Gastroesophageal sphincter (tissue), 4 donors: ENCODE data around the gene OR4D9. TPM values are rescaled to one million over a fixed set of nuclear protein-coding genes. Genes with fewer than 3 reads are reported as not detected.
"Not testable (repeated sequence)": the region's sequence is repeated elsewhere in the genome, so short reads cannot be mapped to it uniquely, and the experiment has no call there.

ENCODE experiments used
- ATAC-seq: fragments of 150-250 bp; one replicate; pipeline ENCODE4 v1.9.1; 2016; ENCODE audit warnings: mild to moderate bottlenecking, moderate library complexity
- H3K27ac ChIP-seq, 4 donors: fragments of 200-600 bp; sonication (generic) in 3 of 4; 1 replicate in 3 of 4; 2 replicates in 1 of 4; pipeline ENCODE4 v1.5.1; 2016 to 2019
- H3K27me3 ChIP-seq: fragments of 200-600 bp; sonication (generic); one replicate; pipeline ENCODE4 v1.5.1; 2019
- H3K36me3 ChIP-seq, 2 donors: fragments of 200-600 bp; sonication (generic); one replicate each; pipeline ENCODE4 v1.5.1; 2019; ENCODE audit warnings: control low read depth in 1 of 2
- H3K4me1 ChIP-seq, 3 donors: fragments of 200-600 bp; sonication (generic); 1 replicate in 2 of 3; 2 replicates in 1 of 3; pipeline ENCODE4 v1.5.1; 2016 to 2019; ENCODE audit warnings: control low read depth in 2 of 3
- H3K4me3 ChIP-seq, 2 donors: fragments of 200-600 bp; sonication (generic); one replicate each; pipeline ENCODE4 v1.5.1; 2019; ENCODE audit warnings: mild to moderate bottlenecking in 1 of 2, moderate library complexity in 1 of 2
- H3K9me3 ChIP-seq, 3 donors: fragments of 200-600 bp; sonication (generic); one replicate each; pipeline ENCODE4 v1.5.1; 2017 to 2019; ENCODE audit warnings: control low read depth in 2 of 3
- EP300 ChIP-seq: sonication (generic); formaldehyde crosslinking; IDR thresholded peaks from one replicate; pipeline ENCODE4 v1.6.1; 2017; ENCODE audit warnings: antibody characterized with exemption, mild to moderate bottlenecking
- POLR2A ChIP-seq, 2 donors: fragments of 450-650 bp; IDR thresholded peaks; one replicate each; pipeline ENCODE4 v1.6.1; 2017; ENCODE audit warnings: antibody characterized with exemption in 2 of 2, mild to moderate bottlenecking in 2 of 2, moderate library complexity in 1 of 2
- POLR2AphosphoS5 ChIP-seq: sonication (generic); formaldehyde crosslinking; IDR thresholded peaks from one replicate; pipeline ENCODE4 v1.6.1; 2017; ENCODE audit warnings: antibody characterized with exemption
- WGBS, 2 donors: methylation state at CpG; one replicate each; pipeline ENCODE4 v1.1.5; 2018; ENCODE audit warnings: low coverage in 1 of 2; 5-methylcytosine and 5-hydroxymethylcytosine counted together
- total RNA-seq, 4 donors: library from RNA; depleted of rRNA; stranded (reverse); fragments of >200 nt; gene quantifications; one replicate each; pipeline ENCODE4 v1.1.0, GENCODE V29; 2016
- TF ChIP-seq, protein P1 (sequence below), 4 experiments: fragments of 200-600 bp in 2 of 4; fragments of 450-650 bp in 2 of 4; sonication (generic) in 1 of 4; IDR thresholded peaks; one replicate each; pipeline ENCODE4 v1.5.1; 2017 to 2019; ENCODE audit warnings: antibody characterized with exemption in 4 of 4, mild to moderate bottlenecking in 2 of 4, moderate library complexity in 2 of 4

OR4D9 gene
- total RNA-seq, 4 donors from 2014 or later: not detected

DNA sequence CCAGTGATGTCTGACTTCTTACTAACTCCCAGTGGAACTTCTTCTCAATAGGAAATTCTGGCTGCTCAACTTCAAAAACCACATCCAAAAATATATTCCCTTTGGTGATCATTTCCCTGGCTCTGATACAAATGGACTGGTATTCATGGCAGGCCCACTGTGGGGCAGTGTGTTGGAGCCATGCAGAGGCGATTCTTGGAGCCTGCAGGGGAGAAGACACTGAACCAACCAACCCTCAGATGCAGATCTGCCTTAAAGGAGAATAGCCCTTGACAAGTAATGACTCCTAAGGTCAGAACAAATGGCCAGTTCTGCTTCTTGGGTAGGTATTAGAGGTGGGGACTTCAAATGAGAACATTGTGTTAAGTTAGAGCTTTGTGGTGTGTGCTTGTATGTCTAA lies 12.2 kb downstream of the OR4D9 start:
- Histone ChIP-seq H3K4me1 (no peaks in the 10 kb centered on the region), H3K27ac (no peak overlapping the region), H3K27me3 (peaks cover 11% of the 10 kb centered on the region), H3K9me3 (no peaks in the 10 kb centered on the region), H3K4me3 (no peak overlapping the region), H3K36me3 (no peaks in the 10 kb centered on the region)
- 0% methylated on average over 1 of the region's 1 CpG for WGBS, 2 donors
- ATAC-seq: no peak
- TF ChIP-seq EP300 (no peak), POLR2AphosphoS5 (no peak), POLR2A (IDR thresholded peaks at IDR 0.05) (no peak)
- TF ChIP-seq, protein P1, sequence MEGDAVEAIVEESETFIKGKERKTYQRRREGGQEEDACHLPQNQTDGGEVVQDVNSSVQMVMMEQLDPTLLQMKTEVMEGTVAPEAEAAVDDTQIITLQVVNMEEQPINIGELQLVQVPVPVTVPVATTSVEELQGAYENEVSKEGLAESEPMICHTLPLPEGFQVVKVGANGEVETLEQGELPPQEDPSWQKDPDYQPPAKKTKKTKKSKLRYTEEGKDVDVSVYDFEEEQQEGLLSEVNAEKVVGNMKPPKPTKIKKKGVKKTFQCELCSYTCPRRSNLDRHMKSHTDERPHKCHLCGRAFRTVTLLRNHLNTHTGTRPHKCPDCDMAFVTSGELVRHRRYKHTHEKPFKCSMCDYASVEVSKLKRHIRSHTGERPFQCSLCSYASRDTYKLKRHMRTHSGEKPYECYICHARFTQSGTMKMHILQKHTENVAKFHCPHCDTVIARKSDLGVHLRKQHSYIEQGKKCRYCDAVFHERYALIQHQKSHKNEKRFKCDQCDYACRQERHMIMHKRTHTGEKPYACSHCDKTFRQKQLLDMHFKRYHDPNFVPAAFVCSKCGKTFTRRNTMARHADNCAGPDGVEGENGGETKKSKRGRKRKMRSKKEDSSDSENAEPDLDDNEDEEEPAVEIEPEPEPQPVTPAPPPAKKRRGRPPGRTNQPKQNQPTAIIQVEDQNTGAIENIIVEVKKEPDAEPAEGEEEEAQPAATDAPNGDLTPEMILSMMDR (IDR thresholded peaks at IDR 0.05): no peak

DNA sequence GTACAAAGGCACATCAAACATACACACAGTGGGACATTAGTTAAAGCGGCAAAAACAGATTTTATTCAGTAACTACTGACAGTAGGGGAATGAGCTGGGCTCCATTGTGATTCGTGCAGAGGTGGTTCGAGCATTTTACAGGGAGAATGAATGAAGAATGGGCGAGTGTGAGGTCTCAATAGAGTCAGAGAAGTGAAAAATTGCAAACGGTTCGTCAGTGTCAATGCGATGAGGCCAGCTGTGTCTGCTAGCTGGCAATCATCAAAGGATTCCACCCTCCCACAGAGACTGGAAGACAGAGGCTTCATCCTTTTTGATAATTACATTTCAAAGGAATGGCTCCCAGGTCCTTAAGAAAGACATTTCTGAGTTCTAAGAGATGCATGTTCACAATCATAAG lies 17.4 kb downstream of the OR4D9 start:
- Histone ChIP-seq H3K4me1 (no peaks in the 10 kb centered on the region), H3K4me3 (no peak overlapping the region), H3K36me3 (no peaks in the 10 kb centered on the region), H3K27ac (no peak overlapping the region), H3K27me3 (peaks cover 11% of the 10 kb centered on the region), H3K9me3 (no peaks in the 10 kb centered on the region)
- WGBS, 2 donors: 33% methylated on average over 7 of the region's 7 CpGs; no CpG with 5 or more reads in 1 of the 2 donors
- ATAC-seq: no peak
- TF ChIP-seq, protein P1 (IDR thresholded peaks at IDR 0.05): no peak
- TF ChIP-seq EP300 (no peak), POLR2AphosphoS5 (no peak), POLR2A (IDR thresholded peaks at IDR 0.05) (no peak)

DNA sequence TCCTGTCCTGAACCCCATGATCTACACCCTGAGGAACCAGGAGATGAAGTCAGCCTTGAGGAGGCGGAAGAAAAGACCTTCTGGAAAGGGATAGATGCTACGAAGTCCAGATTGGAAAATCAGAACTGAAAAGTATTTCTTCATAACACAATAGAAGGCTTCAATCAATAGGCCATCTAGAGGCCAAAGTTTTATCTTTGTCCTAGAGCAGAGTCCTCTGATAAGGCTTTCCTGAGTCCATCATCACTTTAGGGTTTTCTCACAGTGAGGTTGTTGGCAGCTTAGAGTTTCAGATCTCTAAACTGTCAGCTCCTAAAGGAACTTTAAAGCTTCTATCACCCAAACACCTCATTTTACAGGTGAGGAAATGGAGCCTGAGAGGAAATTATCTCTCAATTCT lies 21.3 kb downstream of the OR4D9 start:
- Histone ChIP-seq H3K9me3 (no peaks in the 10 kb centered on the region), H3K4me1 (peaks cover 0 to 9% (median 0%) of the 10 kb centered on the region in 3 donors), H3K27ac (no peak overlapping the region), H3K4me3 (no peak overlapping the region), H3K27me3 (no peaks in the 10 kb centered on the region), H3K36me3 (no peaks in the 10 kb centered on the region)
- WGBS, 2 donors: 33% methylated on average over 1 of the region's 2 CpGs; no CpG with 5 or more reads in 1 of the 2 donors
- TF ChIP-seq POLR2AphosphoS5 (no peak), EP300 (no peak), POLR2A (IDR thresholded peaks at IDR 0.05) (no peak)
- TF ChIP-seq, protein P1 (IDR thresholded peaks at IDR 0.05): no peak
- no peak for ATAC-seq

DNA sequence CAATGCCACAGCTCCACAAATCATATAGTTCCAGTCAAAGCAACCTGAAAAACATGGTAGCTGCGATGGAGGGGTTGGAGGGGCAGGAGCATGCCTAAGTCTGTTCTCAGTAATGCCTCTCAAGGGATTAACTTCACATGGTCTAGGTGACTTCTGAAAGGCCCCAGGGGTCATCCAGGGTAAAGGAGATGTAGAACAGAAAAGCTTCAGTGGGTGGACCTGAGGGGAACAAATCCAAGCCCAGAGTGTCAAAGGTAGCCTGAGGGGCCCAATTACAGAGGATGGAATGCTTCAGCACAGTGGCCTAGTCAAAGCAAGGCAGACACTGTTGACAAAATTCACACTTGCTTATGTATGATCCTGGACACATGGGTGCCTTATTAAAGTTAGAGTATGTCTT lies 23.3 kb downstream of the OR4D9 start:
- Histone ChIP-seq H3K9me3 (no peaks in the 10 kb centered on the region), H3K36me3 (no peaks in the 10 kb centered on the region), H3K4me1 (peaks cover 0 to 16% (median 0%) of the 10 kb centered on the region in 3 donors), H3K27me3 (no peaks in the 10 kb centered on the region), H3K27ac (no peak overlapping the region), H3K4me3 (no peak overlapping the region)
- WGBS, 2 donors: 100% methylated on average over 1 of the region's 1 CpG; no CpG with 5 or more reads in 1 of the 2 donors
- ATAC-seq: no peak
- no peak for TF ChIP-seq EP300
- TF ChIP-seq, protein P1 (IDR thresholded peaks at IDR 0.05): no peak
- no peak for TF ChIP-seq POLR2A (IDR thresholded peaks at IDR 0.05)
- no peak for TF ChIP-seq POLR2AphosphoS5

DNA sequence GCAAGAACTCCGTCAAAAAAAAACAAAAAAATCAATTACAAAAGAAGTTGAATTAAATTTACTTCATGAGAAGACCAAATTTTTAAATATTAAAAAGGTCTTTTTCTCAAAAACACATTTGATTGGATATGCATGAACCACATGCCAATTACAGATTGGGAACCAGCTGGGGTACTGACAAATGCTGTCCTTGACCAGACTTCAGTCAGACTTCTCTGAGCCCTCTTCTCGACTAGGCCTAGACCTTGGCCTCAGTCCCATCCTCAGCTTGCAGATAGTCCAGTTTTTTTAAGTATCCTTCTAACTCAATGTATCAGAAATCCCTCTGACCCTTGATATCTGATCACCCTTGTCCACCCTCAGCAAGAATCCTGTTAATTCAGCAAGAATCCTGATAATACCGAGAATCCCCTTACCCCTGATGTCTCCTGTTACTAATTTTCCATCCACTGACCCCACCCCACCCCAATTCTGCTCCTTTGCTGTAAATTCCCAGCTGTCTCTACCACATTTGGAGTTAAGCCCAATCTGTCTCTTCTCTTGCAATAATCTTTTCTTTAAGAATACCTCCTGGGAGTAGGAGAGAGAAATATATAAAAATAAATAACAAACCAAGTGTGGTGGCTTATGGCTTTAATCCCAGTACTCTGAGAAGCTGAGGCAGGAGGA lies 30.9 kb downstream of the OR4D9 start:
- TF ChIP-seq, protein P1 (IDR thresholded peaks at IDR 0.05): no peak
- TF ChIP-seq POLR2AphosphoS5: no peak
- TF ChIP-seq EP300: no peak
- no peak for TF ChIP-seq POLR2A (IDR thresholded peaks at IDR 0.05)
- H3K36me3 ChIP-seq: no peaks in the 10 kb centered on the region
- H3K4me1 ChIP-seq: peaks cover 0 to 8% (median 0%) of the 10 kb centered on the region in 3 donors
- H3K4me3 ChIP-seq: no peak overlapping the region
- no peaks in the 10 kb centered on the region for H3K9me3 ChIP-seq
- ATAC-seq: no peak
- no peaks in the 10 kb centered on the region for H3K27me3 ChIP-seq
- no peak overlapping the region for H3K27ac ChIP-seq
- 63 to 74% methylated on average over 3 of the region's 3 CpGs for WGBS, 2 donors

DNA sequence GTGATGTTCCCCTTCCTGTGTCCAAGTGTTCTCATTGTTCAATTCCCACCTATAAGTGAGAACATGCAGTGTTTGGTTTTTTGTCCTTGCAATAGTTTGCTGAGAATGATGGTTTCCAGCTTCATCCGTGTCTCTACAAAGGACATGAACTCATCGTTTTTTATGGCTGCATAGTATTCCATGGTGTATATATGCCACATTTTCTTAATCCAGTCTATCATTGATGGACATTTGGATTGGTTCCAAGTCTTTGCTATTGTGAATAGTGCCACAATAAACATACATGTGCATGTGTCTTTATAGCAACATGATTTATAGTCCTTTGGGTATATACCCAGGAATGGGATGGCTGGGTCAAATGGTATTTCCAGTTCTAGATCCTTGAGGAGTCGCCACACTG lies 32.4 kb downstream of the OR4D9 start:
- not testable (repeated sequence) for H3K4me1 ChIP-seq, H3K27me3 ChIP-seq, H3K36me3 ChIP-seq, H3K27ac ChIP-seq, H3K9me3 ChIP-seq, H3K4me3 ChIP-seq, ATAC-seq
- WGBS, 2 donors: no CpG with 5 or more reads among the region's 3 CpGs
